Neuronal stem cell (in vitro differentiated cells): ENCODE data around the gene KNOP1.

Source experiments
- DNase-seq: peaks from one replicate; pipeline ENCODE4 v3.0.0-alpha.2; 2013; ENCODE audit warnings: low spot score
- H2AFZ ChIP-seq: one replicate; pipeline ENCODE4 v1.6.1; 2013; ENCODE audit warnings: mild to moderate bottlenecking, low read length, inconsistent platforms
- H2AK5ac ChIP-seq: 2 replicates; pipeline ENCODE4 v1.6.1; 2013; ENCODE audit warnings: low read depth, mild to moderate bottlenecking, inconsistent platforms, low read length, moderate library complexity, mixed read lengths
- H2BK120ac ChIP-seq: 2 replicates; pipeline ENCODE4 v1.6.1; 2013; ENCODE audit warnings: low read depth, mild to moderate bottlenecking, inconsistent platforms, low read length, moderate library complexity, mixed read lengths
- H2BK12ac ChIP-seq: one replicate; pipeline ENCODE4 v1.6.1; 2013; ENCODE audit warnings: low read length, inconsistent platforms
- H2BK15ac ChIP-seq: 2 replicates; pipeline ENCODE4 v1.6.1; 2013; ENCODE audit warnings: mild to moderate bottlenecking, low read length, inconsistent platforms, mixed read lengths
- H2BK5ac ChIP-seq: one replicate; pipeline ENCODE4 v1.6.1; 2013; ENCODE audit warnings: inconsistent platforms, mild to moderate bottlenecking, low read length, moderate library complexity
- H3K14ac ChIP-seq: one replicate; pipeline ENCODE4 v1.6.1; 2013; ENCODE audit warnings: low read length, inconsistent platforms
- H3K18ac ChIP-seq: 2 replicates; pipeline ENCODE4 v1.6.1; 2013; ENCODE audit warnings: low read length, inconsistent platforms
- H3K23ac ChIP-seq: 2 replicates; pipeline ENCODE4 v1.6.1; 2013; ENCODE audit warnings: low read depth, mild to moderate bottlenecking, mixed read lengths, low read length, inconsistent platforms; ENCODE audit not compliant: poor library complexity
- H3K27ac ChIP-seq: replicated peaks from 3 replicates; pipeline ENCODE4 v1.5.1; 2013; ENCODE audit warnings: low read length, inconsistent platforms
- H3K27me3 ChIP-seq, 3 experiments: 2 replicates each; pipeline ENCODE4 v1.6.1; 2013; ENCODE audit warnings: low read length in 3 of 3, mild to moderate bottlenecking in 2 of 3, inconsistent platforms in 1 of 3, low read depth in 1 of 3, mixed read lengths in 1 of 3, moderate library complexity in 1 of 3; ENCODE audit not compliant: control insufficient read depth in 3 of 3, insufficient read depth in 3 of 3
- H3K36me3 ChIP-seq, 2 donors: replicated peaks in 1 of 2; 2 replicates each; pipeline ENCODE4 v1.6.1; 2013; ENCODE audit warnings: low read length in 2 of 2; ENCODE audit not compliant: control insufficient read depth in 2 of 2, insufficient read depth in 2 of 2
- H3K4ac ChIP-seq: 2 replicates; pipeline ENCODE4 v1.6.1; 2013; ENCODE audit warnings: inconsistent platforms, mild to moderate bottlenecking, low read length, moderate library complexity
- H3K4me1 ChIP-seq, 2 donors: 1 replicate in 1 of 2; 2 replicates in 1 of 2; pipeline ENCODE4 v1.6.1; 2013; ENCODE audit warnings: low read length in 2 of 2, low read depth in 1 of 2; ENCODE audit not compliant: control insufficient read depth in 2 of 2, insufficient read depth in 1 of 2
- H3K4me2 ChIP-seq: one replicate; pipeline ENCODE4 v1.6.1; 2013; ENCODE audit warnings: mild to moderate bottlenecking, low read length, inconsistent platforms; ENCODE audit not compliant: insufficient read depth, poor library complexity, severe bottlenecking
- H3K4me3 ChIP-seq, 2 donors: 2 replicates each; pipeline ENCODE4 v1.5.1; 2013; ENCODE audit warnings: low read length in 2 of 2, mild to moderate bottlenecking in 2 of 2, inconsistent platforms in 1 of 2, moderate library complexity in 1 of 2
- H3K79me1 ChIP-seq: one replicate; pipeline ENCODE4 v1.6.1; 2013; ENCODE audit warnings: low read depth, mild to moderate bottlenecking, inconsistent platforms, low read length, moderate library complexity
- H3K9ac ChIP-seq: one replicate; pipeline ENCODE4 v1.6.1; 2013; ENCODE audit warnings: mild to moderate bottlenecking, low read depth, low read length, inconsistent platforms; ENCODE audit not compliant: poor library complexity
- H3K9me3 ChIP-seq, 2 donors: replicated peaks in 1 of 2; 2 replicates each; pipeline versions ENCODE3 to v1.6.1; 2013; ENCODE audit warnings: low read length in 2 of 2, mild to moderate bottlenecking in 2 of 2, inconsistent platforms in 1 of 2, low read depth in 1 of 2, mixed read lengths in 1 of 2, moderate library complexity in 1 of 2; ENCODE audit not compliant: control insufficient read depth in 2 of 2, insufficient read depth in 1 of 2
- H4K8ac ChIP-seq: one replicate; pipeline ENCODE4 v1.6.1; 2013; ENCODE audit warnings: low read depth, mild to moderate bottlenecking, inconsistent platforms, low read length, moderate library complexity
- H4K91ac ChIP-seq: one replicate; pipeline ENCODE4 v1.6.1; 2013; ENCODE audit warnings: low read length, low read depth, mild to moderate bottlenecking, inconsistent platforms; ENCODE audit not compliant: poor library complexity
- WGBS, 2 donors: extraction: QIAGEN DNeasy Blood & Tissue Kit; methylation state at CpG; one replicate each; pipeline ENCODE4 v1.1.7; 2013; ENCODE audit warnings: missing lambda C conversion rate in 2 of 2, mixed read lengths in 1 of 2; ENCODE audit not compliant: insufficient read length in 2 of 2, insufficient replicate concordance in 1 of 2; ENCODE audit errors: extremely low coverage in 2 of 2; 5-methylcytosine and 5-hydroxymethylcytosine counted together

KNOP1 gene

DNA sequence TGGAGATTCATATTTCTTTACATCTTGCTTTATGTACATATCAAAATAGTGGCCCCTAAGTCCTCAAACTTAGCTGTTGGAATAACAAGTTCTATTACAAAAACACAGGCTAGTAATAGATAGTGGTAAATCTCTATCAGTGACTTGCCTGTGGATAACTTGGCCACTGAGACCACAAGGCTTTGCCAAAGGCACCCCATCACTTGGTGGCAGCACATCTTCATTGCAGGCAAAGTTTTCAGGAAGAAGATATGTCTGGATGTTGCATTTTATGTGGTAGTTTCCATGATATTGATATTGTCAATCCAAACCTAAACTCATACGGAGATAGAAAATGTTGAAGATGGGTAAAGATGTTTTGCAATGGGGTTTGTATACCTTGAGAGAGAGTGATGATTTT, 58.5 kb downstream of the KNOP1 start:
- H2BK12ac ChIP-seq, result no peak overlapping the region
- no peak overlapping the region for H2BK15ac ChIP-seq
- H3K36me3 ChIP-seq, result peaks cover 3 to 54% of the 10 kb centered on the region in 2 donors
- DNase-seq, result no peak
- no peaks in the 10 kb centered on the region for H3K27me3 ChIP-seq
- H3K18ac ChIP-seq, result no peak overlapping the region
- no peak overlapping the region for H3K9ac ChIP-seq
- H3K4me1 ChIP-seq, result peaks cover 0 to 4% of the 10 kb centered on the region in 2 donors
- no peak overlapping the region for H3K23ac ChIP-seq
- no peak overlapping the region for H3K14ac ChIP-seq
- WGBS, 2 donors, result no CpG with 5 or more reads among the region's 1 CpG
- H2AK5ac ChIP-seq, result no peak overlapping the region
- peaks cover 3 to 11% of the 10 kb centered on the region in 2 donors for H3K9me3 ChIP-seq
- no peak overlapping the region for H3K4me2 ChIP-seq
- no peak overlapping the region for H2AFZ ChIP-seq
- H4K91ac ChIP-seq, result no peak overlapping the region
- H3K4me3 ChIP-seq, result no peak overlapping the region
- H3K27ac ChIP-seq, result no peak overlapping the region
- H3K4ac ChIP-seq, result no peak overlapping the region
- no peaks in the 10 kb centered on the region for H3K79me1 ChIP-seq
- no peak overlapping the region for H2BK120ac ChIP-seq
- H4K8ac ChIP-seq, result no peak overlapping the region
- H2BK5ac ChIP-seq, result no peak overlapping the region

- WGBS, 2 donors, result no CpG with 5 or more reads among the region's 4 CpGs
- Histone ChIP-seq H2BK15ac (no peak overlapping the region), H3K9me3 (peaks cover 3 to 11% of the 10 kb centered on the region in 2 donors), H3K36me3 (peaks cover 7 to 68% of the 10 kb centered on the region in 2 donors), H3K79me1 (no peaks in the 10 kb centered on the region), H3K4me3 (no peak overlapping the region), H2BK12ac (no peak overlapping the region), H3K14ac (no peak overlapping the region), H3K27ac (no peak overlapping the region), H3K9ac (no peak overlapping the region), H2AFZ (no peak overlapping the region), H3K4me2 (no peak overlapping the region), H2BK5ac (no peak overlapping the region), H4K8ac (no peak overlapping the region), H3K27me3 (no peaks in the 10 kb centered on the region), H2BK120ac (no peak overlapping the region), H2AK5ac (no peak overlapping the region), H4K91ac (no peak overlapping the region), H3K18ac (no peak overlapping the region), H3K4ac (no peak overlapping the region), H3K23ac (no peak overlapping the region), H3K4me1 (peaks cover 0 to 4% of the 10 kb centered on the region in 2 donors)
- no peak for DNase-seq
Observed at GRCh38 chr16:19657831-19658230, 60.2 kb downstream of the KNOP1 start.

DNA sequence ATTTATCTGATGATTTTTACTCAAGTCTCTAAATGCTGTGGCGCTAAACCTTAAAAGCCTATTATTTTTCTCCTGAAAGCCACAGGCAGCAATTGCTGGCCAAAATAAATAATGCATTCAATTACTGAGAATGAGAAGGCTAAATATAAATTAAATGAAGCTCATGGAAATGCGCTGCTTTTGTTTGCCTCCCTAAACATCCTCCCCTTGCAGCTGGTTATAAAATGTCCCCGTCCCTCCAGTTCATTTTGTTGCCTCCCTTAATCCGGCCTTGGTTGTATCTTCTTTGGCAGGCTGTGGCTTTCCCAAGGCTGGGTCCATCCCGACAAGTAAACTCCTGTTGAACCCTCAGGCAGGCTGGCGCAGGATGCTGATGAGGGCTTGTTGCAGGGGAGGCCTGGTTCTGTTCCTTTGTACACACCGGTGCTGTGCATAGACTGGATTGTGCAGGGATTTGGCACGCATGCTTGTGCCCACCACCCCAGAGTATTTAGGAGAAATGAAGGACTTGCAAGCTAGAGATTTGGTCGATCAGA, 62.7 kb downstream of the KNOP1 start:
- no peak for DNase-seq
- Histone ChIP-seq H4K91ac (no peak overlapping the region), H3K4me2 (no peak overlapping the region), H2AK5ac (no peak overlapping the region), H3K79me1 (no peaks in the 10 kb centered on the region), H2BK15ac (no peak overlapping the region), H4K8ac (no peak overlapping the region), H3K9ac (no peak overlapping the region), H2BK5ac (no peak overlapping the region), H3K23ac (no peak overlapping the region), H3K4ac (no peak overlapping the region), H3K9me3 (no peaks in the 10 kb centered on the region), H3K27me3 (no peaks in the 10 kb centered on the region), H2BK12ac (no peak overlapping the region), H3K36me3 (peaks cover 9 to 68% of the 10 kb centered on the region in 2 donors), H3K27ac (no peak overlapping the region), H3K18ac (no peak overlapping the region), H3K4me1 (no peaks in the 10 kb centered on the region), H3K4me3 (no peak overlapping the region), H2BK120ac (no peak overlapping the region), H3K14ac (no peak overlapping the region), H2AFZ (no peak overlapping the region)
- no CpG with 5 or more reads among the region's 9 CpGs for WGBS, 2 donors

GRCh38 chr16:19654147-19654546, 63.9 kb downstream of the KNOP1 start:
- no peaks in the 10 kb centered on the region for H3K27me3 ChIP-seq
- H3K18ac ChIP-seq, result no peak overlapping the region
- H3K4ac ChIP-seq, result no peak overlapping the region
- H2BK15ac ChIP-seq, result no peak overlapping the region
- H3K36me3 ChIP-seq, result peaks cover 9 to 74% of the 10 kb centered on the region in 2 donors
- no peaks in the 10 kb centered on the region for H3K4me1 ChIP-seq
- no peak overlapping the region for H2AK5ac ChIP-seq
- WGBS, 2 donors, result no CpG with 5 or more reads among the region's 9 CpGs
- no peak overlapping the region for H2BK5ac ChIP-seq
- H2BK120ac ChIP-seq, result no peak overlapping the region
- H3K79me1 ChIP-seq, result no peaks in the 10 kb centered on the region
- H2BK12ac ChIP-seq, result no peak overlapping the region
- no peak overlapping the region for H2AFZ ChIP-seq
- H4K91ac ChIP-seq, result no peak overlapping the region
- H3K14ac ChIP-seq, result no peak overlapping the region
- no peak overlapping the region for H3K4me2 ChIP-seq
- no peak overlapping the region for H3K9ac ChIP-seq
- no peak overlapping the region for H3K27ac ChIP-seq
- H3K4me3 ChIP-seq, result no peak overlapping the region
- no peak for DNase-seq
- no peak overlapping the region for H3K23ac ChIP-seq
- no peak overlapping the region for H4K8ac ChIP-seq
- H3K9me3 ChIP-seq, result no peaks in the 10 kb centered on the region
